ENCODE results near the gene XIAP.

DNA sequence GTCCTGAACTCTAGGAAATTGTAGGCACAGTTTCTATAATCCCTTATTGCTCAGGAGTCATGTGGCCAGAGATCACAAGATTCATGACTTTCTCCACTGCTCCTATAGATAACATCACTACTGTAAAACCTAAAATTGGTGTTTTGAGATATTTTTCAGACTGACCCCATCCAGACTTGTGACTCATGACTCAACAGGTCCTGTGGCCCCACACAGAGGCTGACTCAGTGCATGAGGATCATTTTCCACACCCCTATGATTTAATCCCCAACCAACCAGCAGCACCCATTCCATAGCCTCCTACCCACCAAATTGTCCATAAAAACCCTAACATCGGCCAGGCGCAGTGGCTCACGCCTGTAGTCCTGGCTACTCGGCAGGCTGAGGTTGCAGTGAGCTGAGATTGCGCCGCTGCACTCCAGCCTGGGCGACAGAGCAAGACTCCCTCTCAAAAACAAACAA lies 13.2 kb upstream of the XIAP start:
- TF ChIP-seq, protein P1, sequence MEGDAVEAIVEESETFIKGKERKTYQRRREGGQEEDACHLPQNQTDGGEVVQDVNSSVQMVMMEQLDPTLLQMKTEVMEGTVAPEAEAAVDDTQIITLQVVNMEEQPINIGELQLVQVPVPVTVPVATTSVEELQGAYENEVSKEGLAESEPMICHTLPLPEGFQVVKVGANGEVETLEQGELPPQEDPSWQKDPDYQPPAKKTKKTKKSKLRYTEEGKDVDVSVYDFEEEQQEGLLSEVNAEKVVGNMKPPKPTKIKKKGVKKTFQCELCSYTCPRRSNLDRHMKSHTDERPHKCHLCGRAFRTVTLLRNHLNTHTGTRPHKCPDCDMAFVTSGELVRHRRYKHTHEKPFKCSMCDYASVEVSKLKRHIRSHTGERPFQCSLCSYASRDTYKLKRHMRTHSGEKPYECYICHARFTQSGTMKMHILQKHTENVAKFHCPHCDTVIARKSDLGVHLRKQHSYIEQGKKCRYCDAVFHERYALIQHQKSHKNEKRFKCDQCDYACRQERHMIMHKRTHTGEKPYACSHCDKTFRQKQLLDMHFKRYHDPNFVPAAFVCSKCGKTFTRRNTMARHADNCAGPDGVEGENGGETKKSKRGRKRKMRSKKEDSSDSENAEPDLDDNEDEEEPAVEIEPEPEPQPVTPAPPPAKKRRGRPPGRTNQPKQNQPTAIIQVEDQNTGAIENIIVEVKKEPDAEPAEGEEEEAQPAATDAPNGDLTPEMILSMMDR (conservative IDR thresholded peaks at IDR 0.05; ENCODE audit: low read length): no peak
- TF ChIP-seq EZH2phosphoT487 (IDR thresholded peaks at IDR 0.05; ENCODE audit: borderline replicate concordance): no peak

Data from Loucy (cell line).